SW480 (cell line): ENCODE data around the gene ETV3.

Source experiments
- DNase-seq: peaks from one replicate; pipeline ENCODE4 v3.0.0-alpha.2; 2016; ENCODE audit warnings: low spot score

Gene ETV3

DNA sequence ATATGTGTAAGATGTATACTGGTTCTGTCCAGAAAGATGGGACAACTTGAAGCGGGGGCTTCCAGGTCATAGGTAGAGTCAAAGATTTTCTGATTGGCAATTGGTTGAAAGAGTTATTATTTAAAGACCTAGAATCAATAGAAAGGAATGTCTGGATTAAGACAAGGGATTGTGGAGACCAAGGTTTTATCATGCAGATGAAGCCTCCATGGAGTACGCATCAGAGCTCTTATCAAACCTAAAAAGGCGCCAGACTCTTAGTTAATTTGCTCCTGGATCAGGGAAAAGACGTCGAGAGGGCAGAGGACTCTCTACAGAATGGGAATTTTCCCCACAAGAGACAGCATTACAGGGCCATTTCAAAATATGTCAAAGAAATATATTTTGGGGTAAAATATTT lies 23.7 kb upstream of the ETV3 start:
- no peak for DNase-seq

DNA sequence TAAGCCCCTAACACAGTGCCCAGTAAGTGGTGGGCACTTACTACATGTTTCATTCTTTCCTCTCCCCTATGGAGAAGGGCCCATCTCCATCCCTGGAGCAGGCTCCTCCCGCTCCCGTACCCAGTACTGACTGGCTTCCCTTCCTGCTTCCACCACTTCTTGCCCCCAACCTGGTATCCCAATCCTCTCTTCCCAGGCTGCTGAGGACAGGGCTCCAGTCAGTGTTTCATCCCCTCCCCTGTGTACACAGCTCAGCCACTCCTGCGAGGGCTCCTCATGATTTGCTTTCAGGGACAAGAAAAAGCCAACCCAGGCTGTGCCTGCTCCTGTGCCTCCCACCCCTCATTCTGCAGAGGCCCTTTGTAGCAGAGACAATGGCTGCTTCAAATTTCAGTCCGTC lies 20.8 kb upstream of the ETV3 start:
- DNase-seq, result no peak

DNA sequence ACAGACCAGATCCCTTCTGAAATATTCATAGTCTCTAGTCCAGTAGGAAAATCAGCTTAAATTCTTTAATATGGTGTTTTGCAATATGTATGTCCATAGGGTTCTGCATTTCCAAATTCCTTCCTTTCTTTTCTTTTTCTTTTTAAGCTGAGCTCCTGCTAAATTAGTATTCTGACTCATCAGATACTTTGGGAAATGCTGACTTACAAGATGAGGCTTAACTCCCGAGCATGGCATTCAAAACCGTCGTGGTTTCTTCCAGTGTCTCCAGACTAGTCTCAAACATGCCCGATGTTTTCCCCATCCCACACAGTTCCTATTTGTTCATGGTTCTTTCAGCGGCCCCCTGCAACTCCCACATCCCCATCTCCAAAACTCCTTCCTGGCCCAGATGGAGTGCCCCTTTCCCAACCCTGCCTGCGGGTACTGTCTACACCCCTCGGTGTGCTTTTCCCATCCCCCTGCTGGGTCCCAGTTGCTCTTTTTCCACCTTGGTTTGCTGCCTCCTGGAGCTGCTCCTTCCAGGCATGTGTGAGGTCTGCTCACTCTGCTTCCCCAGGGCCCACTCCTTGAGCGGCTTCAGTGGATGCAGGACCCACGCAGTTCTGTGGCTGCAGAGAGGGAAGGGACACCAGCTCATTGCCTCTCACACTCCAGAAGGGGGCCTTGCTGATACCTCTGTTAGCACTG lies 19.5 kb upstream of the ETV3 start:
- no peak for DNase-seq

DNA sequence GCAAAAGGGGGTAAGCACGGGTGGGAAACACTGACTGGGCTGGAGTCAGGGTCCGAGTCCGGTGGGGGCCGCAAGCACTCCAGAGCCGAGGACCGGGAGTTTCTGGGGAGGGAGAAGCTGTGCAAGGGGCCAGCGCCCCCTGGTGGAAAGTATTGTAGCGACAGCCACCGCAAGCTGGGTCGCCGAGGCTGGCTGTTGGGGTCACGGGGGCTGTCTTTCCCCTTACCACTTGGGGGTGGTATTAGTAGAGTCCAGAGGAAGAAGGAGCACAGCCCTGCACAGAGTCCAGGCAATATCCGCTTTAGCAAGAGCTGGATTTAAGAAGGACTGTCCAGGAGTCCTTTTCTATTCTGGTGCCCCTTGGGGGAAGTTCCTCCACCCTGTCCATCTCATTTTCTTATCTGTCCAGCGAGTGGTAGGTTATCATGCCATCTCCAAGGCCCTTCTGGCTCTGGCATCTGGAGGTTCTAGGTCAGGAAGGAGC lies 17.9 kb upstream of the ETV3 start:
- DNase-seq, result peak; percentile 61

DNA sequence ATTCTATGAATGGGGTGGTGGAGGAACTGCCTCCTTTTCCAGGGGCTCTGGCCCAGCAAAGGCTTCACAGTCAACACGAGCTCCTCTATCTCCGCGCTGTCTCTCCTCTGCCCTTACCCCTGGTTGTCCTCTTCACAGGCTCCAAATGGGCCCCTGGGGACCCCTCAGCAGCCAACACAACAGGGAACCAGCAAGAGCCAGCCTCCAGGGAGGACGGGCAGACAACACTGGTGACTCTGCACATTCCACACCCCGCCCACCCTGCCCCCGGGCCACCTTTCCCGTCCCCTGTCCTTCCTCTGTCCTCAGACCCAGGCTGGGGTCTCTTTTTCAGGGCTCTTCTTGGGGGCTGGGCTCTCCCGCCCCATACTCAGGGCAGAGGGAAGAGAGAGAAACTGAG lies 17.5 kb upstream of the ETV3 start:
- no peak for DNase-seq

DNA sequence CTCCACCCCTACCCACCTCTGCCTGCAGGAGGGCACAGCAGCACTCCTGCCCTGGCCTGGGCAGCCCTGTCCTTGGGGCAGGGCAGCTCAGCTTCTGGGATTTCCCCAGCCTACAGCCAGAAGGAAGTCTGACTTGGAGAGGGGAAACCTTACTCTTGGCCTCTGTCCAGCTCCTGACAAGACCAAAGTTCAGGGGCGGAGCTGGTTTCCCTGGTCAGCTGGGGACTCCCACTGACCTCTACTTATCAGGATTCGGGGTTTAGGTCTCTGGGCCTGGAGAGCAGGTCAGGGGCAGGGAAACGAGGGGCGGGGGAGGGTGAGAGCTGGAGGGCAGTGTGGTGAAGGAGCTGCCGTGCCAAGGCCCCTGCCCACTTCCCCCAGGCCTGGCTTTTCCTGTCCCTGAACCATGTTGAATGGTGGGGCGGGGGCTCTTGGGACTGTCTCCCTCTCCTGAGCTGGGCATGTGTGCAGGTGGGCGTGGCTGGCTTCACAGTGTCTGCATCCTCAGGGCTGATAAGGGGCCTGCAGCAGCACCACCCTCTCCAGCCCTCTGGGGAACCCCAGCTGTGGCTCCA lies 16.8 kb upstream of the ETV3 start:
- peak; percentile 63 for DNase-seq

DNA sequence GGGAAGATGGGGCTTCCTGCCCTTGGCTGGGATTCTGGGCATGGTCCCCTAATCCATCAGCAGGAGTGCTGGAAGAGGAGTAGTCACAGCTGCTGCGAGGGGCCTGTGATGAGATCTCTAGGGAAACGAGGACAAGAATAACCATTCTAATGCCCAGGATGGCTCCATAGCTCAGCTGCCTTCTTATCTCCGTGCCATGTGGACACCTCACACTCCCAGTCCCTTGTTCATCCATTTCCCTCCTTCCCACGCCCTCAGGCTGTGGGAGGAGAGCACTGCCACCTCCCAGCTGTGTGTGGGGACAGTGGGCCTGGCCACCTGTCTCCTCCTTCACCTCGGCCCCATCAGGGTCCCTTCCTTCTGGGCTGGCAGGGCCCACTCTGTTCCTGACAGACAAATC lies 16.1 kb upstream of the ETV3 start:
- DNase-seq, result peak; percentile 46

DNA sequence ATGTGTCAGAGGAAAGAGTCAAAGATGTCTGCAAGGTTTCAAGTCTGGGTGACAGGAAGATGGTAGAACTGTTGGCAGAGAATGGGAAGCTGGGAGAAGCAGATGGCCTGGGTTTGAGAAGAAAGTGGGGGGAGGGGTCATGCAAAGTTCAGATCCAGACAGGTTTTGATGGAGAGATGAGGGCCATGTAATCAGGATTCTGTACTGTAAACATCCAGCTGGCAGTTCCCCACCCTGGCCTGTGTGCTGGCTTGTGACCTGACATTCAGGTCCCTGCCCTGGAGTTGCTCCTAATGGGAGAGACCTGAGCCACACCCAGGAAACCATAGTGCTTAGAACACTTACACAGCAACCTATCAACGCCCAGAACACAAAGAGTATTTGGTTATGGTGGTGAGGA lies 15.6 kb upstream of the ETV3 start:
- no peak for DNase-seq

DNA sequence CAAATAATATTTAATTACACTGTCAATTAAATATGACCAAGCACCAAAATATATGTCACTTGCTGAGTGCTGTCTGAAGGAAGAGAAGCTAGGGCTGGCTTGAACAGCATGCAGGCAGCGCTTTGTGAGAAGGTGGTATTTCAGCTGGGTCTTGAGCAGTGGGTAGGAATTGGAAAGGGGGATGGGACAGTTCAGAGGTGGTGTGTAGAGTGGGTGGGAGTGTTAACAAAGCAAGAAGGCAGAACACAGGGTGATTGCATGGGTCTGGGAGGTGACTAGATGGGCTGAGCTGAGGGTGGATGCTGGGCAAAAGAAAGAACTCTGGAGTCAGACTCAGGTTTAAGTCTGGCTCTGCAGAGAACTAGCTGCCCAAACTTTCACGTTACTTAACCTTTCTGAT lies 14.3 kb upstream of the ETV3 start:
- DNase-seq, result no peak

DNA sequence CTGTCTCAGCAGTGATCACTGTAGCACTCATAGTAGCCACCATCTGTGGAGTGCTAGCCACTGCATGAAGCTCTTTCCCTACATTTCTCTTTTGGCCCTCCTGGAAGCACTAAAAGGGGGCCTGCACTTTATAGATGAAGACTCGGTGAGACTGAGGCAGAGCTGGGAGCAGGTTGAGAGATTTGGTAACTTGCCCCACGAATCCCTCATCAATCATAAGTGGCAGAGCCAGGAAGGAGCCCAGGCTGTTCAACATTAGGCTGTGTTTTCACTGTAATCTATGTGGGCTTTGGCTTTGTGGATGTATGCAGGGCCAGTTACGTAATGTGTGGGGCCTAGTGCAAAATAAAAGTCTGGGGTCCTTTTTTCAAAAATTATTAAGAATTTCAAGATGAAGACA lies 13.3 kb upstream of the ETV3 start:
- no peak for DNase-seq

DNA sequence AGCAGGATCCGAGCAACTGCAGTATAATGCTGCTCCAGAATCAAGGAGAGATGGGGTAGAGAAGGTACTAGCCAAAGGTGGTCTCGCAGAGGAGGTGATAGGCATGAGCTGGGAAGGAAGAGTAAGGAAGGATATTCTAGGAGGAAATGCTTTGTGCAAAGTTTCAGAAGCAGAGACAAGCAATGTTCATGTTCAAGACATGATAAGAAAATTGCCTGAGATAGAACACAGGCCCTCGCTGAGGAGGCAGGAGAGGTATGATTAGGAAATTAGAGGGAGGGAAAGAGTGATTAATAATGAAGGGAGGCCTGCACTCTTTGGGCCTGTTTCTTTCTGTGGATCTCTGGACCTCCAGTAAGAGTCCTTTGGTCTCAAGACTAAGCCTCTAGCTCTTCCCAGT lies 12.9 kb upstream of the ETV3 start:
- no peak for DNase-seq

DNA sequence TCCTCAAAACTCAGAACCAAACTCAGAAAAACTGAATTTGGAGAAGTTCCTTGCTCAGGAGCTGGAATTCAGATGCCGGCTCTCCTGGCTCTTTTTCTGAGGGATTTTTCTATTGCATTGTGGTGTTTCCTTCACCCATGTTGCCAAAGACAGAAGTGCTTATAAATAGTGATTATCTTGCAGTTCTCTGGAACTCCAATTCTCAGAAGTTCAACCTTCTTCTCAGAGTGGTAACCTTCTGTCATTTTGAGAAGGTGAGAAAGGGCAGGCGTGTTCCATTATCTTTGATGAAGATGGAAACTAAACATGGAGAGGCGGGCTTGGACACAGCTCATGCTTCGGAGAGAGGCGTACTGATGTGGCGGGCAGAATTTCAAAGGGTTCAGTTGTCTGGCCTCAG lies 12.4 kb upstream of the ETV3 start:
- no peak for DNase-seq

DNA sequence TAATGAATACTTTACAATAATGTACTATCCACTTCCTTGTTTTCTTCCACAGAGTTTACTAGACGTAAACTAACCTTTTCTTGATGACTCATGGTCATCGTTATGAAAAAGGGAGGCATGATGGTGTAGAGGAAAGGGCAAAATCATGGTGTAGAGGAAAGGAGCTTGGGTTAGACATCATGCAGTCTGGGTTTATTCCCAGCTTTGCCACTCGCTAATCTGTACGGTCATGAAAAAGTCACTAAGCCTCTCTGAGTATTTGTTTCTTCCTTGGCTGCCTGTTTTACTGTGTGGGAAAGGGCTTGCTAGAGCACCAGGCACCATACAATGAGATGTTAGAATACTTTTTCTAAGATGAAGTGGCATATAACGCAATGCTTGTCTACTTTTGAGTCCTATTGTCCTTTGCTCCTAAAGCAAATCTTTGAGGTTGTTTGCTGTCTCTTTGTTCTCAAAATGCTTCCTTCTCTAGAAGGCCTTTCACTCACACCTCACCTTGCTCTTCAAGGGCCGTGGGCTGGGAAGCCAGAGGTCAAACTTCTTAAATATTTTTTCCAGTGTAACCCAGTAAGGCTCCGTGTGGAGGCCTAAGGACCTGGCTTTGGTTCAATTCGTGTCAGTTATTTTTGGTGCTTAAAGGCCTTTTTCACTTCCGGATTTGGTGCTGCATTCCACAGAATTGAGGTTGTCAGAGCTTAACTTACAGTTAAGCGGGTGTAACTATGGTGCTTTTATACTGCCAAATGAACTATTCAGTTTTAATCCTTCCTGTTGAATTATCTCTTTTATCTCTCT lies 9.9 kb upstream of the ETV3 start:
- peak; percentile 47 for DNase-seq

DNA sequence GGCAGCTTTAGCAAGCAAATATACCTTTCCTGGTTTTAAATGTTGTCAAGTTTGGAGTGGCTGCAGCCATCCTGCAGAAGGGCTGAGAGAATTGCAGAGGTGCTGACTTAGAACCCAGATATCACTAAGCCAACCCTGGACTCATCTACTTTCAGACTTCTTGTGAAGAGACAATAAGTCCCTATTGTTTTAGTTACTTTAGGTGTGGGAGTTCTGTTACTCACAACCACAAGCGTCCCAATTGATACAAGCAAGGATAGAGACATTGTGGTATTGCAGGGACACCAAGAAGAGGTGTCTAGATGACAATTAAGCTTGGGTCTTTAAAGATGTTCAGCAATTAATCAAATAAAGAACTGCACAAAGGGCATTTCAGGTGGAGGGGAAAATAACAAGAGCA lies 8.8 kb upstream of the ETV3 start:
- no peak for DNase-seq

DNA sequence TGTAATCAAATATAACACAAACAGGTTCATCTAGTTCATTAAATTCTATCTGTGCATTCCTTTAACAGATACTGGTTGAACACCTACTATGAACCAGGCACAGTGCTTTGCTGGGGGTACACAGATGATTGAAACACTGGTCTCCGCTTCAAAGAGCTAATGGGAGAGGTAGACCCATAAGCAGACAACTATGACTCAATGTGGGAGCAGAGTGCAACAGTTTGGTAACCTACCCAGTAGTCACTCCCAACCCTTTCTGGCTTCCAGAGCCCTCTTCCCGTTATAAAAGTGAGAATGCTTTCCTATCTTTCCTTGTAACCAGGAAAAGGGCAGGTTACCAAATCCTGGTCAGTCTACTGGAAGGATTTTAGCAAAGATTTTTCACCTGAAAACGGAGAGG lies 8.0 kb upstream of the ETV3 start:
- peak; percentile 48 for DNase-seq

DNA sequence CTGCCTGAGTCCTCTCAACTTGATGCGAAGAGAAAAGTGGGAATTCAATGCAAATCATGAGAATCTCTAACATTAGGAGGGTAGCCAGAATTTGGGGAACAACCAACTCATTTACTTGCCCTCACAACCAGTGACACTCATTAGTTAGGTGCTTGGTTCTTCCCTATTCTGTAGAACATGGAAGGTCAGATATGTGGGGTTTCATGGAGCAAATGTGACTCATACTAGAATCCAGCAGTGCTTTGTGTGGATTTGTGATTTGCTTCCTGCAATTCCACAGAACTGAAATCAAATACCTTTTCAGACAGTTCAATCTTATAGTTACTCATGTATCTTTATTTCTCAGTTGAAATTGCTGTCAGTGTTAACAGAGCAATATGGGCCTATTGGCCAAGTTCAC lies 6.9 kb upstream of the ETV3 start:
- DNase-seq, result no peak

DNA sequence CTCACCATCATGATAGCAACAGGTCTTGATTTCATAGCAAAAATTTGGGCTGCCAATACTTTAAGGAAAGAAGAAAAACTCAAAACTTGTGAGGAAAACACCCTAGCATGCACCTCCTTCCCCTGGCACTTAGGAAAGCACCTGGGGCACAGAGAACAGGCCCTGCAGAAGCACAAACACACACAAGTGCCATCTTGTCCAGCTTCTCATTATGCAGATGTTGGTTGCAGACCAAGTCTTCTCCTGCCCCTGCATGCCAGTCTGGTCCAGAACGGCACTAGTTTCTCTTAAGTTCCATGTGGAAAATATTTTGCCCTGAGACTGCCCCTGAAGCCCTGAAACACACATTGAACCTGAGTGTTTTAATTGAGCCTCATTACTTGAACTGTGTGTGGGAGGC lies 6.3 kb upstream of the ETV3 start:
- DNase-seq, result no peak

DNA sequence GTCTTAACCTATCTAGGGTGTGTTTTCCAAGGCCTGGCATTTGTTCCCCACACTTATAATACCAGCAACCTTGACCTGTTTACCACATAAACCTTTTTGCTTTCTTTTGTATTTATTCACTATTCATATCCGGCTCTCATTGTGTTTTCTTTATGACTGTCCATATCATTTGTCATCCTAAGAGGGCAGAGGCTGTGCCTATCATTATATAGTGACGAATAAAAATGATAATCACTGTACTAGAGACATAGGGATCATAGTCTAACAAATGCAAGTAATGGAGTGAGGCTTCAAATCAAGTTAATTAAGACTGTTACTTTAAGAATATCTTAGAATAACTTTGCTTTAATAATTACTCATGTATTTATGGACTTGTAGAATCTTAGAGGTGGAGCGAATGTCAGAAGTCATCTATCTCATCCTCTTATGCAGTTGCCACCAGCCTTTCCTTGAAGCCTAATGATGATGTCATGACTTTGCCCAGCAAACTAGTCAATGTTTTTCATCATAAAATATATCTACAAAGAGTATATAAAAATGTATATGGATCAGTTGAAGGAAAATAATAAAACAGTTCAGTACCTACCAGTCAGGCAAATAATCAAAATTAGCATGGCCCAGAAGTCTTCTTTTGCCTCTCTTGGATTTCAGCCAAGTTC lies 4.7 kb upstream of the ETV3 start:
- DNase-seq, result no peak

DNA sequence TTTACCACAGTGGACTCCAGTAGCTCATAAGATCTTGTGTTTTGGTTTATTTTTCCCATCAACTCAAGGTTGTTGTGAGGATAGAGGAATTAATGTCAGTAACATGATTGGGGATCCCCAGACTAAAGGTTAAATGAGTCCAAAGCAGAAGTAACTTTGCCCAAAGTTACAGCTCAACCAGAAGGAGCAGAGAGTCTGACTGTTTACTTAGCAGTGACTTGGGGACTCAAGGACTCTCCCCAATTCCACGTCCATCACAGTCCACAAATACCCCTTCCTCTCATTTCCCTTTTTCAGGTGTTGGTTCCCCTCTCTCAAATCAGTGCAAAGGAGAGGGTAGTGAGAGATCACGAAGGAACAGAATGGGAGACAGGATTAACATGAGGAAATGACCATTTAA lies 4.0 kb upstream of the ETV3 start:
- DNase-seq, result no peak

DNA sequence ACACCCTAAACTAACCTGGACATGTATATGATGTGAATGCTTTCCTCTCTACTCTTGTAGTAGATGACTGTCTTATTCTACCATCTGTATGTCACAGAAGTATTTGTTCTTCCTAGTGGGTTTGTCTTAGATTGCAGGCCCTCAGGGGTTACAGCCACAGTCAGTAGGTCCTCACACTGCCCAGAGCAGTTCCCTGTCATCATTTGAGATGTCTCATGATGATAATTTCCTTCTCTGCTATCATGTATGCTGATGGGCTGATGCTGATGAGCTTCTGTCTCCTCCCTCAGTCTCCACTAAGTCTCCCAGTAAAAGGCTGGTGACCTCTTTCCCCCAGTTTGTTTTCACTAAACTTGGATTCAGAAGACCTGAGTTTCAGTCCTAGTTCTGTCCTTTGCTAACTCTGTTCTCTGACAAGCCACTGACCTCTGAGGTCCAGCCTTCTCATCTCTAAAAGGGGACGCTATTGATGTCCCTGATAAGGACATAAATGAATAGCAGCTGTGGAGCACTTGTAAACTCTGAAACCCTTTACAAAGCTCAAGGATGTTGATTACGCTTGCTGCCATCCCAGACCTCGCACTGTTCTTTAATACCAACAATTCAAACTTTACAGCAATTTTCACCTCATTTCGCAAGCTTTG lies 3.1 kb upstream of the ETV3 start:
- no peak for DNase-seq

DNA sequence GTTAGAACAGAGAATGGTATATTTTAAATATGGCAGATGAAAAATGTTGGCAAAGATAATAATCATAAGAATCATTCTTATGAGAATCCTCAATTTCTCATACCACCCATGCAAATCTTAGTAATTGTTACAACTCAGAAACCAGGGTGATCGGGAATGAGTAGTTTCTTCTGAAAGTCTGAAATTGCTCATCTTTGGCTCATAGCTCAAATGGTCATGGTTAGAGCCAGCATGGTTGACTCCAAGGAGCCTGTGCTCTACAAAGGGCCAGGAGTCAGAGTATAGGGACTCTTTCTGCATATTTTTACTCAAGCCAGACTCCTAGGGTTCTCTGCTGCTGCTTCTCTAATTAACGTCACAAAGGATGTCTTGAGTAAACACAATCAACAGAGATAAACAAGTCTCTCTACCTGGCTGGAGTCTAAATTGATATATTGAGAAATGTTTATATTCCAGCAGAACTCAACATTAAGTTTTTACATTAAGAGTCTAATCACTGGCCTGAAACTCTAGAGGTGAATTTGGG lies 1.9 kb upstream of the ETV3 start:
- DNase-seq, result no peak

DNA sequence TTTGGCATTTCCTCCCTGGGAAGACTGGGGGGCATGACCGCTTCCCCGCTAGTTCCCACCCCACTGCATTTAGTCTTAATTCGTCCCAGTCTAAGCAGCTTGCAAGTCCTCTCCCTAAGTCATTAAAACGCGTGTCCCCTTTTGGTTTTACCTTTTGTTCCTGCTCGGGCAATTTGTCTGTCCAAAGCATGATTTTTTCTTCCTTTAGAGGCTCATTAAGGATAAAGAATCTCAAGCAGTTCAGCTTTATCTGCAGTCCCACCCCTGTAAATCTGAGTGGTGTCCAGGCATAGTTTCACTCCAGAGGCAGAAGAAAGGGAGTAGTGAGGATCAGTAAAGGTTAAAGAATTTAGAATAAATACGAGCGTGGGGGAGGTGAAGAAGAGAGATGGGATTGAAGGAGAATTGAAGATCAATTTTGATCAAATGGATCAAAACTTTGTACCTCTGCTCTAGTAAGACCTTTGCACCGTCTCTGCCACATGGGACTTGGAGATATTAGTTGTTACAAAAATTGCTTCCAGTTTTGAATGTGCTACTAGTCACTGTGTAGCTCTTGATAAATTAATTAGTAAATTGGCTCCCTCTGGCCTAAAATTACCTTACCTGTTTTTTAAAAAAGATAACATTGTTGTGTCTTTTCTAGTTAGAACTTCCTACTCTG lies 989 bp upstream of the ETV3 start:
- DNase-seq, result no peak
